Stimulated activated CD4-positive, alpha-beta T cell treated with anti-CD3 and anti-CD28 coated beads, Interleukin-4, amount 100 ng/mL, for 48 hours (primary cell): ENCODE data around the gene YWHAG.
"Not testable (repeated sequence)": the region's sequence is repeated elsewhere in the genome, so short reads cannot be mapped to it uniquely, and the experiment has no call there.

Experiments
- DNase-seq, 2 donors: peaks; one replicate each; pipeline ENCODE4 v3.0.0-alpha.2; 2020; ENCODE audit warnings: low read depth in 2 of 2

YWHAG gene

DNA sequence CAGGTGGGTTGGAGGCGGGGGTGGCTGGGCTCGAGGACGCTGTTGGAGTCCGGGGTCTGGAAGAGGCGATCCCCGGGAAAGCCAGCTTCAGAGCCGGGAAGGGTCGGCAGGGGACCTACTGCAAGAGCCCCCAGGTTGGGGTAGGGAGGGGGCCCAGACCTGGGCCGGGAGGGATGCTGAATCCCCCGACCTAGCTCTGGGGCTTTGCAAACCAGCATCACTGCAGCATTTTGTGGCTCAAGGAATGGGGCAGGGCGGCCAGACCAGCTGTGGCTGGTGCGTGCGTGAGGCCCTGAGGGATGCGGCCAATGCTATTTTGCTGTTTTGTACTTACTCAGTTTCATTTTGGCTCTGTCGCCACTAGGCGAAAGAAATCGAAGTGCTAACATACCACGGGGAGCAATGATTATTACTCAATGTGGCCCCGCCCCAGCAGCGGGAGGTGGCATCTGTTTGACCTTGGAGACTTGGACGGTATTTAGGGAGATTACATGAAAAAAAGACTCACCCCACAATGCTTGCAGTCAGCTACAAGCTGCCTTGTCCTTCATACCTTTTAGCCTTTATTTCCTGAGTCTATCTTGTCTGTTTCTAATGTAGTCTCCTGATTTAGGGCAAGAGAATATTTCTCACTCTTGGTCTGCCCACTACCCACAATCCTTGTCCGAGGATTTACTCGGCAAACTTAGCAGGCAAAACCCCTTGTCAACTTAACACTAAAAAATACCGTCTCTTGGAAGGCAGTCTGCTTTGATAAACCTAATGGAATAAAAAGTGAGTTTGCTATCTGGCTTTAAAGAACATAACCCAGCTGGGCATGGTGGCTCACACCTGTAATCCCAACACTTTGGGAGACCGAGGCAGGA is 40.1 kb downstream of the YWHAG start:
- DNase-seq = peak; percentile 56 to 66

DNA sequence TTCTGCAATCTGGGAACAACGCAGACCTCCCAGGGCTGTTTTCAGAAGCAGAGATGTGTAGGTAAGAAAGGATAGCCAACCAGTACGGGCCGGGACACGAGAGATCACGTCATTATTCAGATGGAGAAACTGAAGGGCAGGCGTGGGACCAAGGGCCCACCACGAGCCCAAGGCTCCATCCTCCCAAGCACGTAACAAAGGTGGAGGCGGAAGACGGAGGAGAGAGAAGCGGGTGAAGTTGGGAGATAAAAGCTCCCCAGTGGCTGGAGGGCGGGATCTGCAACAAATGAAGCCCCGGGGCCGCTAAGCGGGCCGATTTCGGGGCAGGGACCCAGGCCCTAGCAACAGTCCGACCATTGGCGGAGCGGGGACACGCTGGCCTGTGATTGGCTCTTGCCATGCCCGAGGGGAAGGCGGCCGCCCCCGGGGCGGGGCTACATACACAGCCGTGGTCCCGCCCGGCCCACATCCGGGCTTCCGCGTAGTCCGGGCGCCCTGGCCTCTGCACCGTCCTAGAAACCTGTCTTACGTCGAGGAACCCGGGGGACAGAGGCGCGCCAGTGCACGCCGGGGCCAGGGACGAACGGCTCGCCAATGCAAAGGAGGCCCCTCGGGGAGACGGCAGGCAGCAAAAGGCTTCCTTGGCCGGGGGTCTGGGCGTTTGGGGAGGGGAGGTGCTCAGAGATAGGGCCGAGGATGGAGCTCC is 40.9 kb downstream of the YWHAG start:
- DNase-seq = peak; percentile 85 to 94

DNA sequence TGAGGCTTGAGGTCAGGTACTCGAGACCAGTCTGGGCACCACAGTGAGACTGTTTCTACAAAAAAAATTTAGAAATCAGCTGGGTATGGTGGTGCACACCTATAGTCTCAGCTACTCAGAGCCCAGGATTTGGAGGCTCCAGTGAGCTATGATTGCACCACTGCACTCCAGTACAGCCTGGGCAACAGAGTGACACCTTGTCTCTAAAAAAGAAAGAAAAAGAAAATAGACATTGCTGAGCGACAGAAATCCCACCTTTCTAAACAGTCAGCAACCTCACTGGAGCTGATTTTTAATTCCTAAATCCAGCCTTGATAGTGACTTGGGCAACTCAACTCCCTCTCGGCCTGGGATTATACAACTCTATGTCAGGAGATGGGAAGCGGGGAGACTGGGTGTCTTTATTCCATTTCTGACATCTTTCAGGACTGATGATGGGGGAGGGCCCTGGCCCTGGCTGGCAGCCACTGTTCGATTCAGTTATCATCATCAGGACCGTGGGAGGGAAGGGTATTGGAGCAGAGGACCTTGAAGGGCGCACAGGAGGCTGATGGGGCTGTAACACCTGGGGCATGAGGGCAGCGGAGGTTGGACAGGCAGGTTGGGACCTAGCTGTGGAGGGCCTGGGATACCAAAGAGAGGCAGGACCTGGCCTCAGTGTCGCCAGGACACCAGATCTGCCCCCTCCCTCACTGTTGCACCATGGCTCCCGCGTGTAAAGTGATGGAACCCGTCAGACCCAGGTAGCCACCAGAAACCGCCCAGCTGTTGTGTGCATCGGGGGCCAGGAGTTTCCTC is 41.6 kb downstream of the YWHAG start:
- DNase-seq = no peak

DNA sequence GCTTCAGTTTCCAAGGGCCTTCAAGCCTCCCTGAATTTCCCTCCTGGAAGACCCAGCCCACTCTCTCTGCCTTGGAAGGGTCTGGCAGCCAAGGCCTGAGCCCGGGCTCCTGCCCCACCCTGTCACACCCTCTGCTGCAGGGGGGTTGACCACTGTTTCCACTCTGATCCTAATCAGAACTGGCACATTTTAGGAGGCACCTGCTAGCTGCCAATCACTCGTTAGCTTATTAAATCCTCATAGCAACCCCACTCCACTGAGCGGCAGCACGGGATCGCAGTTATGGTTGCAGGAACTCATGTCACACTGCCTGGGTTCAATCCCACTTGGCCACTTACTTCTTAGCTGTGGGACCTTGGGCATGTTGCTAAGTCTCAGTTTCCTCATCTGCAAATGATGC is 43.4 kb downstream of the YWHAG start:
- no peak for DNase-seq

DNA sequence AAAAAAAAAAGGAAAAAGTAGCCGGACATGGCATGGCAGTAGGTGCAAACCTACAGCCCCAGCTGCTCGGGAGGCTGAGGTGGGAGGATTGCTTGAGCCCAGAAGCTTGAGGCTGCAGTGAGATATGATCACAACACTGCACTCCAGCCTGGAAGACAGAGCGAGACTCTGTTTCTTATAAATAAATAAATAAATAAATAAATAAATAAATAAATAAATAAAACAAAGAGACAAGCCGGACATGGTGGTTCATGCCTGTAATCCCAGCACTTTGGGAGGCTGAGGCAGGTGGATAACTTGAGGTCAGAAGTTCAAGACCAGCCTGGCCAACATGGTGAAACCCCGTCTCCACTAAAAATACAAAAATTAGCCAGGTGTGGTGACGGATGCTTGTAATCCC is 44.1 kb downstream of the YWHAG start:
- DNase-seq = not testable (repeated sequence)

DNA sequence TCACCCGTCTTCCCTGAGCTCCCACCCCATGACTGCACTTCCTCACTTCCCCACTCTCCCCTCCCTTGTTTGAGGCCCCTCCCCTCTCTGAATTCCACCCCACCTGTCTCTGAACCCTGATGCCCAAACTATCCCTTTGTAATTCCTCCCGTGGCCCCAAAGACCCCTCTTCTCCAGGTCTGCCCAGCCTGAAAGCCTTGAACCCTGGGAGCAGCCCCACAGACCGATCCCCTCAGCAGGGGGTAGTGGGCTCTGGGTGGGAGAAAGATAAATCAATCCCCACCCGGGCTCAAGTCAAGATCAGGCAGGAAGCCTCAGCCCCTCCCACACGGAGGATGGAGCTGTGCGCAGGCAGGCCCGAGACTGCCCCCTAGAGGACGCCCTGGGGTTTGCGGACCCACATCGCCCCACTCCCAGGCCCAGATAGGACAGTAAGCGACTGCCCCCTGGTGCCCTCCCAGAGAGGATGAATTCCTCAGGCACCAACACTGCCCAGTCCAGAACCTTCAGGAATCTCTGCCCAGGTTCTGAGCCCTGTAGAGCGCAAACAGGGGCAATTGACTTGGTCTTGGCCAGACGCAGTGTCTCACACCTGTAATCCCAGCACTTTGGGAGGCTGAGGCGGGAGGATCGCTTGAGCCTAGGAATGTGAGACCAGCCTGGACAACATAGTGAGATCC is 44.6 kb downstream of the YWHAG start:
- peak; percentile 96 to 98 for DNase-seq

DNA sequence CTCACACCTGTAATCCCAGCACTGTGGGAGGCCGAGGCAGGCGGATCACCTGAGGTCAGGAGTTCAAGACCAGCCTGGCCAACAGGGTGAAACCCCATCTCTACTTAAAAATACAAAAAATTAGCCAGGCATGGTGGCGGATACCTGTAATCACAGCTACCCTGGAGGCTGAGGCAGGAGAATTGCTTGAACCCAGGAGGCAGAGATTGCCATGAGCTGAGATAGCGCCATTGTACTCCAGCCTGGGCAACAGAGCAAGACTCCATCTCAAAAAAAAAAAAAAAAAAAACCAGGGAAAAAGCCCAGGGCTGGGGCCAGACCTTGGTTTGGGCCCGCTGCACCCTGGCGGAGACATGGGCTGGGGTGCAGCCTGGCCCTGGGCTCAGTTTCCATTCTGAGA is 47.0 kb downstream of the YWHAG start:
- DNase-seq = not testable (repeated sequence)

DNA sequence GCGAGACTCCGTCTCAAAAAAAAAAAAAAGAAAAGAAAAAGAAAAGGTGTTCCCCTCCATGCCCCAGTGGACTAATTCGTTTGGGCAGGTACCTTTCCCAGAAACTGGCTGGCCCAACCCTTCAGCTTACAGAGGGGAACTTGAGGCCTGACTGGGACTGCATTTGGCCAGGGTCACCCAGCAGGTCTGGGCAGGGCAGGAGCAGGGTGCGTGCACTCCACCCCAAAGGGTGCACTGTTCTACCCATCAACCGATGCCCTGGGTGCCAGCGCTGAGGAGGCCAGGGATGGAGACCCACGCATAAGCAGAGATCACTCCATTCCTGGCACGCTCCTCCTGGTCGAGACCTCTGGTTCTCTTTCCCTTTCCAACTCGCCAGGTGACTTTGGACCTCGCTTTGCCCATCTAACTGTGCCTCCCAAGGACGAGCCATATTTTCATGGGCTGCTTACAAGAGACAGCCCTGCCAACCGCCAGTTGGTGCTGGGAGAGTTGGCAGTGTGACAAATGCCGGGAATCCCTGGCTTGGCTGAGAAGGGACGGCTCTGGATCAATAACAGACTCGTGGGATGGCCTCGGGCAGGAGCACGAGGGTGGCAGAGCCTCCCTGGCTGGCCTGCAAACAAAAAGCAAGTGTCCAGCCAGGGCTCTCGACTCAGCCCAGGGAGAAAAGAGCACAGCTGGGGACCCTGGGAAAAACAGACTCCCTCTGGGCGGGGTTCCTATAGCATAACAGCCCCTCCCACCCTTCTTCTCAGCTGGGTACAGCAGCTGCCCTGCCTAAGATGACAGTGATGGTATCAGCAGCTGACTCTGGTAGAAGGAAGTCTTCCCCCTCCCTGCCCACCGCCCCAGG is 48.5 kb downstream of the YWHAG start:
- no peak for DNase-seq

DNA sequence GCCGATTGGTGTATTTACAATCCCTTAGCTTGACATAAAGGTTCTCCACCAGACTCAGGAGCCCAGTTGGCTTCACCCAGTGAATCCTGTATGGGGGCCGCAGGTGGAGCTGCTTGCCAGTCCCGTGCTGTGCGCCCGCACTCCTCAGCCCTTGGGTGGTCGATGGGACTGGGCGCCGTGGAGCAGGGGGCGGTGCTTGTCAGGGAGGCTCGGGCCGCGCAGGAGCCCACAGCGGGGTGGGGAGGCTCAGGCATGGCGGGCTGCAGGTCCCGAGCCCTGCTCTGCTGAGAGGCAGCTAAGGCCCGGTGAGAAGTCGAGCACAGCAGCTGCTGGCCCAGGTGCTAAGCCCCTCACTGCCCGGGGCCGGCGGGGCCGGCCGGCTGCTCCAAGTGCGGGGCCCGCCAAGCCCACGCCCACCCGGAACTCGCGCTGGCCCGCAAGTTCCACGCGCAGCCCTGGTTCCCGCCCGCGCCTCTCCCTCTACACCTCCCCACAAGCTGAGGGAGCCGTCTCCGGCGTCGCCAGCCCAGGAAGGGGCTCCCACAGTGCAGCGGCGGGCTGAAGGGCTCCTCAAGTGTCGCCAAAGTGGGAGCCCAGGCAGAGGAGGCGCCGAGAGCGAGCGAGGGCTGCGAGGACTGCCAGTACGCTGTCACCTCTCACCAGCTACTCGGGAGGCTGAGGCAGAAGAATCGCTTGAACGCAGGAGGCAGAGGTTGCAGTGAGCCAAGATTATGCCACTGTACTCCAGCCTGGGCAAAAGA is 49.3 kb downstream of the YWHAG start:
- not testable (repeated sequence) for DNase-seq

DNA sequence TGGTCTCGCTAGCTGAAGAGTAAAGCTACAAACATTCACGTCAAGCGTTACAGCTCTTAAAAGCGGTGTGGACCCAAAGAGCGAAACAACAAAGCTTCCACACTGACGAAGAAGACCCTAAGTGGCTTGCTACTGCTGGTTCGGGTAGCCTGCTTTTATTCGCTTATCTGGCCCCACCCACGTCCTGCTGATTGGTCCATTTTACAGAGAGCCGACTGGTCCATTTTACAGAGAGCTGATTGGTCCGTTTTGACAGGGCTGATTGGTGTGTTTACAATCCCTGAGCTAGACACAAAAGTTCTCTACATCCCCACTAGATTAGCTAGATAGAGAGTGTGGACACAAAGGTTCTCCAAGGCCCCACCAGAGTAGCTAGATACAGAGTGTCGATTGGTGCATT is 49.9 kb downstream of the YWHAG start:
- not testable (repeated sequence) for DNase-seq

DNA sequence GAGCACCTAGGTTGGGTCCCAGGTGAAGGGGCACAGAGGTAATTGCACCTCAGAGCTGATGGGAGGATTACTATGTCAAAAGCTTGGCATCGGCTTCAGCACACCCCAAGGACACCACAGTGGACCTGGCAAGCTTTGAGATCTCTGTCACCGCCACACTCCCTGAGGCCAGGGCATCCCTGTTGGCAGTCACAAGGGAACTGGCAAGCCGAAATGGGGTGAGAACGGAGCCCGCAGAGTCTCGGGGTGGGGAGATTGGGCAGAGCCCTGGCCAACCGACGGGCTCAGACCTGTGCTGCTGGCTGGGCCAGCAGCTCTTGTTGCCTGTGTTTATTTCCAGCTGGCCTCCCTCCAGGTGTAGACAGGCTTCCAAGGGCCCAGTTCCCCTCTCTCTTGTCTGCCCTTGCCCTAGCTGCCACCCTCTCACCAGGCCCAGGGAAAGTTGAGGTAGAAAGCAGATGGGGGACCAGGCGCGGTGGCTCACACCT is 53.9 kb downstream of the YWHAG start:
- no peak for DNase-seq

DNA sequence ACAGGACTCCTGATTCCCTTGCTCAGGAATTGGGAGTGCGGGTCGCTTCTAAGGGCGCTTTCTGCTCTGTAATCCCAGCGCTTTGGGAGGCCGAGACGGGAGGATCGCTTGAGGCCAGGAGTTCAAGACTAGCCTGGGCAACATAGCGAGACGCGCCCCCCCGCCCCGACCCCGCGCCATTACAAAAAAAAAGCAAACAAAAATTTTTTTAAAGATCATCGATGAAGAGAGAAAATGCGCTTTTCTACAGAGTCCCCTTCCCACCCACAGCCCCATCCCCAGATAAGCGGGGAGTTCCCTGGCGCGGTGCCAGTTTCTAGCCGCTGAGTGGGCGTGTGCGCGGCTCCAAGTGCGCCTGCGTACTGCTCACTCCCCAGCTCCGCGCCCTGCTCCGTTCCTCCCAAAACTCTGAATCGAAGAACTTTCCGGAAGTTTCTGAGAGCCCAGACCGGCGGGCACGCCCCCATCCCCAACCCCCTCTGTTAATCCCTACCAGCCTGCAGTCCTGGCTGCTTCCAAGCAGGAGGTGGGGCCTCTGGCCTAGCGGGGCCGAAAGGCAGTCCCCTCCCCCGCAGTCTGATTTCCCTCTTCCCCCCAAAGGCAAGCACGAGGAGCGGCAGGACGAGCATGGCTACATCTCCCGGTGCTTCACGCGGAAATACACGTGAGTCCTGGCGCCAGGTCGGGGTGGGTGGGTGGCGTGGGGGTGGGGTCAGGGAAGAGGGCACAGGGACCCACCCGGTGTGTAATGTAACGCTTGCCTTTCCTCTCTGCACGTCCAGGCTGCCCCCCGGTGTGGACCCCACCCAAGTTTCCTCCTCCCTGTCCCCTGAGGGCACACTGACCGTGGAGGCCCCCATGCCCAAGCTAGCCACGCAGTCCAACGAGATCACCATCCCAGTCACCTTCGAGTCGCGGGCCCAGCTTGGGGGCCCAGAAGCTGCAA is 55.3 kb downstream of the YWHAG start:
- DNase-seq = peak; percentile 61 to 73

DNA sequence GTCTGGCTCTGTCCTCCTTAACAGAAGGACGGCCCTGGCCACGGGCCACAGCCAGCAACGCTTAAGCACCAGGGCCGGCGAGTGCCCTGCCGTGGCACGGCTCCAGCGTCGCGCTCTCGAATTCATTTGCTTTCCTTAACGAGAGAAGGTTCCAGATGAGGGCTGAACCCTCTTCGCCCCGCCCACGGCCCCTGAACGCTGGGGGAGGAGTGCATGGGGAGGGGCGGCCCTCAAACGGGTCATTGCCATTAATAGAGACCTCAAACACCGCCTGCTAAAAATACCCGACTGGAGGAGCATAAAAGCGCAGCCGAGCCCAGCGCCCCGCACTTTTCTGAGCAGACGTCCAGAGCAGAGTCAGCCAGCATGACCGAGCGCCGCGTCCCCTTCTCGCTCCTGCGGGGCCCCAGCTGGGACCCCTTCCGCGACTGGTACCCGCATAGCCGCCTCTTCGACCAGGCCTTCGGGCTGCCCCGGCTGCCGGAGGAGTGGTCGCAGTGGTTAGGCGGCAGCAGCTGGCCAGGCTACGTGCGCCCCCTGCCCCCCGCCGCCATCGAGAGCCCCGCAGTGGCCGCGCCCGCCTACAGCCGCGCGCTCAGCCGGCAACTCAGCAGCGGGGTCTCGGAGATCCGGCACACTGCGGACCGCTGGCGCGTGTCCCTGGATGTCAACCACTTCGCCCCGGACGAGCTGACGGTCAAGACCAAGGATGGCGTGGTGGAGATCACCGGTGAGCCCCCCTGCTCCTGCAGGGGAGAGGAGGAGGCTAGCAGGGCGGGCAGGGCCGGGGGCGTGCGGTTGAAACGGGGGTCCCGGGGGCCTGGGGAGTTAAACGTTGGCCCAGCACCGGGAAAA is 56.2 kb downstream of the YWHAG start, which contains the start of gene HSPB1:
HSPB1 (plus strand) TSS at position 327 of the 855 bp plus-strand sequence; CDS start at position 367, 40 bp downstream.
- DNase-seq = peak in 1 of 2 donors; percentile 34

DNA sequence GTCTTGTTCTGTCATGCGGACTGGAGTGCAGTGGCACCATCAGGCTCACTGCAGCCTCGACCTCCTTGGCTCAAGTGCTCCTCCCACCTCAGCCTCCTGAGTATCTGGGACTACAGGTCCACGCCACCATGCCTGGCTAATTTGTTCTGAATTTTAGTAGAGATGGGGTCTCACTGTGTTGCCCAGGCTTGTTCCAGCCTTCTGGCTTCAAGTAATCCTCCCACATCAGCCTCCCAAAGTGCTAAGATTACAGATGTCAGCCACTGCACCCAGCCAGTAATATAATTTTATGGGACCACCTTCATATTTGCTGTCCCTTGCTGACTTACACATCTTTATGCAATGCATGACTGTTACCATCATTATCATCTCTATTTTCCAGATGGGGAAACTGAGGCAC is 57.8 kb downstream of the YWHAG start:
- no peak for DNase-seq

DNA sequence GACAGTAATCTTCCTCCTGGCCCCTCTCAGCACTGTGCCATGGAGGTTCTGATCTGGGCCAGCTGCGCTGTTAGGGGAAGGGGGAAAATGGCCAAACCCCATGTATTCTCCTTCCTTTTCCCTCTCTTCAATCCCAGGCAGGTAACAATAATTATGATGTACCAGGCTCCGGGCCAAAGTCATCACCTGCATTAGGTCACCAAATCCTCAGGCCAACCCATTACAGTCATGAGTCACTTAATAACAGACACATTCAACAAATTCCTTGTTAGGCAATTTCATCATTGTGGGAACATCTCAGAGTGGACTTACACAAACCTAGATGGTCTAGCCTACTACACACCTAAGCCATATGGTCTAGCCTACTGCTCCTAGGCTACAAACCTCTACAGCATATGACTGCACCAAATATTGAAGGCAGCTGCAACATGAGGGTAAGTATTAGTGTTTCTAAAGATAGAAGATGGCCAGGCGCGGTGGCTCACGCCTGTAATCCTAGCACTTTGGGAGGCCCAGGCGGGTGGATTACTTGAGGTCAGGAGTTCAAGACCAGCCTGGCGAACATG is 58.5 kb downstream of the YWHAG start:
- DNase-seq = no peak

DNA sequence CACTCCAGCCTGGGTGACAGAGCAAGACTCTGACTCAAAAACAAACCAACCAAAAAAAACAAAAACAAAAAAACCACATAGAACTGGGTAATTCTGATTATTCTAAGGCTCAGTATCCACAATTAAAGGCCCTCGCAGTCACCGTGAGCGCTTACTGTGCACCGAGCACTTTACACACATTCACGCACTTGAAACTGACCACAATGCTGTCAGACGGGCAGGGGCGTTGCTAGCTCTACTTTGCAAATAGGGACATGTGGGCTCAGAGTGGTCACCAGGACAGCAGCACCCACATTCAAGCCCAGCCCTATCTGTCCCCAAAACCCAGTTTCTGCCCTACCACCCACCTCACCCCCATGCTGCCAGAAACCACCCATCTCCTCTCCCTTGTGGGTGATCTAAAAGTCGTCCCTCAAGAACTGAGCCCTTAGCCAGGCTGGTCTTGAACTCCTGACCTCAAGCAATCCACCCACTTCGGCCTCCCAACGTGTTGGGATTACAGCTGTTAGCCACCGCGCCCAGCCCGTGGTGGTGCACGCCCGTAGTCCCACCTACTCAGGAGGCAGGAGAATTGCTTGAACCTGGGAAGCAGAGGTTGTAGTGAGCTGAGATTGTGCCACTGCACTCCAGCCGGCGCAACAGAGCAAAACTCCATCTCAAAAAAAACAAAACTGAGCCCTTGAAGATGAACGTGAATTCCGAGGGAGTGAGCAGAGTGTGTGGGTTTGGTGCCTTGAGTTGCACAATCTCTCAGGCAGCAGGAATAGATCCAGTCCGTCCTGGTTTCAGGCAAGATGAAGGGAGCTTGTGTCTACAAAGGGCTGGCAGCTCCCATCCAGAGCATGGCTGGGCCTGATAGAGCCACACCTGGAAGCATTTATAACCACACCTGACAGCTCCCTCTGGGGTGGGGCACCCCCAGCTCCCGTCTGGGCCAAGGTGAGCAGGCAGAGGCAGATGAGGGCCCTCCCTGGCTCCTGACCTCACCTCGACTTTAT is 61.7 kb downstream of the YWHAG start:
- DNase-seq = no peak
